Vagina (tissue), 2 donors: ENCODE measurements around the gene LOXL3.

ENCODE experiments used
- POLR2A ChIP-seq, 2 donors: fragments of 450-650 bp; IDR thresholded peaks; one replicate each; pipeline ENCODE4 v1.6.1; 2017; ENCODE audit warnings: antibody characterized with exemption in 2 of 2, mild to moderate bottlenecking in 2 of 2, moderate library complexity in 2 of 2
- TF ChIP-seq, protein P1 (sequence below), 3 experiments: fragments of 450-650 bp in 2 of 3; fragments of 200-600 bp in 1 of 3; sonication (generic) in 1 of 3; IDR thresholded peaks; one replicate each; pipeline ENCODE4 v1.5.1; 2017 to 2019; ENCODE audit warnings: antibody characterized with exemption in 3 of 3, mild to moderate bottlenecking in 2 of 3, moderate library complexity in 2 of 3

DNA sequence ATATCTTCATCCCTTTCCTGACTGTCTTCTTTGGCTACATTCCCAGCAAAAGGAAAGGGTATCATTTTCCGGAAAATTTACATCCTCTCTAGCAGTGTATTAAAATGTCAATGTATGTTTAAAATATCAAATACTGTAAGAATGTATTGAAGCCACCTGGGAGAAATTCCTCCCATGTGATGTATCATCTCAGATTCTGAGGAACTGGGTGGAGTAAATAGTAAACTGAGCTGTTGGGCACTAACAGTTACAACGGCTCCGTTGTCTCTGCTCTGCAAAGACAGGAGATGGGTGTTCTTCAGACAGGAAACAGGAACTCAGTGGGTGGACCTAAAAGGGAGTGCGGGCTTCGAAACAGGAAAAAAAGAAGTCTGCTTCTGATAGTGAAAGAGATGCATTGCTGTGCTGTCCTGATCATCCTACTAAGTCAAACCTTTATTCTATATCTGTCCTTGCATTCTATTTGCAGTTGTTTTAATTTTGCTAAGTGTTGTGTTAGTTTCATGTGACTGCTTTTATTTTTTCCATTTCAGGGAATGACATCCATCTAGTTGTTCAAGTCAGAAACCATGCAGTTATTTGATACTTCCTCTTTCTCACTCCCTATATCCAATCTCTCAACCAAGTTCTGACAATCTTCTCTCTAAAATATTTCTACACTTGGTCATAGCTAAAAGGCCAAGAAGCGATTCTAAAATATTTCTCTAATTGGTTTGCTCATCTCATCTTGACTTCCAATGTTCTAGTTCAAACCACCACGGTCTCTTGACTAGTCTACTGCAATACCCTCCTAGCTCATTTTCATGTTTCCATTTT lies 20.2 kb upstream of the LOXL3 start:
- TF ChIP-seq POLR2A (IDR thresholded peaks at IDR 0.05): no peak
- TF ChIP-seq, protein P1, sequence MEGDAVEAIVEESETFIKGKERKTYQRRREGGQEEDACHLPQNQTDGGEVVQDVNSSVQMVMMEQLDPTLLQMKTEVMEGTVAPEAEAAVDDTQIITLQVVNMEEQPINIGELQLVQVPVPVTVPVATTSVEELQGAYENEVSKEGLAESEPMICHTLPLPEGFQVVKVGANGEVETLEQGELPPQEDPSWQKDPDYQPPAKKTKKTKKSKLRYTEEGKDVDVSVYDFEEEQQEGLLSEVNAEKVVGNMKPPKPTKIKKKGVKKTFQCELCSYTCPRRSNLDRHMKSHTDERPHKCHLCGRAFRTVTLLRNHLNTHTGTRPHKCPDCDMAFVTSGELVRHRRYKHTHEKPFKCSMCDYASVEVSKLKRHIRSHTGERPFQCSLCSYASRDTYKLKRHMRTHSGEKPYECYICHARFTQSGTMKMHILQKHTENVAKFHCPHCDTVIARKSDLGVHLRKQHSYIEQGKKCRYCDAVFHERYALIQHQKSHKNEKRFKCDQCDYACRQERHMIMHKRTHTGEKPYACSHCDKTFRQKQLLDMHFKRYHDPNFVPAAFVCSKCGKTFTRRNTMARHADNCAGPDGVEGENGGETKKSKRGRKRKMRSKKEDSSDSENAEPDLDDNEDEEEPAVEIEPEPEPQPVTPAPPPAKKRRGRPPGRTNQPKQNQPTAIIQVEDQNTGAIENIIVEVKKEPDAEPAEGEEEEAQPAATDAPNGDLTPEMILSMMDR (IDR thresholded peaks at IDR 0.05): no peak
